ENCODE measurements around the gene AMMECR1L.

GRCh38 chr2:127893494-127893893, 7.7 kb upstream of the AMMECR1L start:
- no peak for TF ChIP-seq CTCF (IDR thresholded peaks at IDR 0.05; ENCODE audit: low read depth, low read length, poor library complexity, severe bottlenecking)
- TF ChIP-seq EZH2phosphoT487 (IDR thresholded peaks at IDR 0.05; ENCODE audit: borderline replicate concordance, low read length): no peak

All from DOHH2 (cell line).